ENCODE data around the gene SCAMP4. TPM values are rescaled to one million over a fixed set of nuclear protein-coding genes. Genes with fewer than 3 reads are reported as not detected.

Gene SCAMP4
- total RNA-seq, 4 donors from 2014 or later = 49.8 to 144 (median 83.9) TPM

- DNase-seq = no peak
- Histone ChIP-seq H3K36me3 (no peaks in the 10 kb centered on the region), H3K27ac (no peak overlapping the region), H3K9me3 (no peaks in the 10 kb centered on the region), H3K4me1 (peaks cover 6 to 27% (median 7%) of the 10 kb centered on the region in 3 donors), H3K4me3 (no peak overlapping the region), H3K27me3 (no peaks in the 10 kb centered on the region)
- intact Hi-C loops (cut with DNase I) = no loop called here
- 63 to 77% methylated on average over 5 to 6 of the region's 7 CpGs for WGBS, 2 donors
- no peak for TF ChIP-seq POLR2A (IDR thresholded peaks at IDR 0.05)
- TF ChIP-seq, protein P1, sequence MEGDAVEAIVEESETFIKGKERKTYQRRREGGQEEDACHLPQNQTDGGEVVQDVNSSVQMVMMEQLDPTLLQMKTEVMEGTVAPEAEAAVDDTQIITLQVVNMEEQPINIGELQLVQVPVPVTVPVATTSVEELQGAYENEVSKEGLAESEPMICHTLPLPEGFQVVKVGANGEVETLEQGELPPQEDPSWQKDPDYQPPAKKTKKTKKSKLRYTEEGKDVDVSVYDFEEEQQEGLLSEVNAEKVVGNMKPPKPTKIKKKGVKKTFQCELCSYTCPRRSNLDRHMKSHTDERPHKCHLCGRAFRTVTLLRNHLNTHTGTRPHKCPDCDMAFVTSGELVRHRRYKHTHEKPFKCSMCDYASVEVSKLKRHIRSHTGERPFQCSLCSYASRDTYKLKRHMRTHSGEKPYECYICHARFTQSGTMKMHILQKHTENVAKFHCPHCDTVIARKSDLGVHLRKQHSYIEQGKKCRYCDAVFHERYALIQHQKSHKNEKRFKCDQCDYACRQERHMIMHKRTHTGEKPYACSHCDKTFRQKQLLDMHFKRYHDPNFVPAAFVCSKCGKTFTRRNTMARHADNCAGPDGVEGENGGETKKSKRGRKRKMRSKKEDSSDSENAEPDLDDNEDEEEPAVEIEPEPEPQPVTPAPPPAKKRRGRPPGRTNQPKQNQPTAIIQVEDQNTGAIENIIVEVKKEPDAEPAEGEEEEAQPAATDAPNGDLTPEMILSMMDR (IDR thresholded peaks at IDR 0.05) = no peak
Observed at GRCh38 chr19:1933244-1933643, 28.0 kb downstream of the SCAMP4 start.

GRCh38 chr19:1933942-1934341 is 28.7 kb downstream of the SCAMP4 start:
- no peak overlapping the region for H3K4me3 ChIP-seq
- no peaks in the 10 kb centered on the region for H3K9me3 ChIP-seq
- H3K27me3 ChIP-seq = no peaks in the 10 kb centered on the region
- no peak overlapping the region for H3K27ac ChIP-seq
- H3K4me1 ChIP-seq = peaks cover 6 to 25% (median 7%) of the 10 kb centered on the region in 3 donors
- intact Hi-C loops (cut with DNase I) = no loop called here
- H3K36me3 ChIP-seq = no peaks in the 10 kb centered on the region
- DNase-seq = no peak
- no peak for TF ChIP-seq POLR2A (IDR thresholded peaks at IDR 0.05)
- TF ChIP-seq, protein P1 (IDR thresholded peaks at IDR 0.05) = no peak
- WGBS, 2 donors = 91 to 94% methylated on average over 8 of the region's 8 CpGs

- WGBS, 2 donors = 61 to 67% methylated on average over 5 to 11 of the region's 11 CpGs
- no peaks in the 10 kb centered on the region for H3K27me3 ChIP-seq
- no peaks in the 10 kb centered on the region for H3K36me3 ChIP-seq
- DNase-seq = no peak
- intact Hi-C loops (cut with DNase I) = no loop called here
- TF ChIP-seq POLR2A (IDR thresholded peaks at IDR 0.05) = no peak
- TF ChIP-seq, protein P1 (IDR thresholded peaks at IDR 0.05) = no peak
- H3K9me3 ChIP-seq = no peaks in the 10 kb centered on the region
- H3K4me3 ChIP-seq = no peak overlapping the region
- peak overlapping the region in 3 of 4 donors; percentile 60 to 67 (median 60) for H3K27ac ChIP-seq
- H3K4me1 ChIP-seq = peaks cover 9 to 23% (median 10%) of the 10 kb centered on the region in 3 donors
Observed at GRCh38 chr19:1935484-1936208, 30.4 kb downstream of the SCAMP4 start.

- TF ChIP-seq, protein P1 (IDR thresholded peaks at IDR 0.05) = no peak
- no peak for TF ChIP-seq POLR2A (IDR thresholded peaks at IDR 0.05)
- Histone ChIP-seq H3K9me3 (no peaks in the 10 kb centered on the region), H3K27ac (peak overlapping the region in 3 of 4 donors; percentile 17 to 60 (median 60)), H3K4me3 (no peak overlapping the region), H3K4me1 (peaks cover 9 to 23% (median 10%) of the 10 kb centered on the region in 3 donors), H3K36me3 (no peaks in the 10 kb centered on the region), H3K27me3 (no peaks in the 10 kb centered on the region)
- no peak for DNase-seq
- WGBS, 2 donors = 88 to 95% methylated on average over 3 of the region's 3 CpGs
- intact Hi-C loops (cut with DNase I) = no loop called here
Observed at GRCh38 chr19:1936430-1936829, 31.2 kb downstream of the SCAMP4 start.

DNA sequence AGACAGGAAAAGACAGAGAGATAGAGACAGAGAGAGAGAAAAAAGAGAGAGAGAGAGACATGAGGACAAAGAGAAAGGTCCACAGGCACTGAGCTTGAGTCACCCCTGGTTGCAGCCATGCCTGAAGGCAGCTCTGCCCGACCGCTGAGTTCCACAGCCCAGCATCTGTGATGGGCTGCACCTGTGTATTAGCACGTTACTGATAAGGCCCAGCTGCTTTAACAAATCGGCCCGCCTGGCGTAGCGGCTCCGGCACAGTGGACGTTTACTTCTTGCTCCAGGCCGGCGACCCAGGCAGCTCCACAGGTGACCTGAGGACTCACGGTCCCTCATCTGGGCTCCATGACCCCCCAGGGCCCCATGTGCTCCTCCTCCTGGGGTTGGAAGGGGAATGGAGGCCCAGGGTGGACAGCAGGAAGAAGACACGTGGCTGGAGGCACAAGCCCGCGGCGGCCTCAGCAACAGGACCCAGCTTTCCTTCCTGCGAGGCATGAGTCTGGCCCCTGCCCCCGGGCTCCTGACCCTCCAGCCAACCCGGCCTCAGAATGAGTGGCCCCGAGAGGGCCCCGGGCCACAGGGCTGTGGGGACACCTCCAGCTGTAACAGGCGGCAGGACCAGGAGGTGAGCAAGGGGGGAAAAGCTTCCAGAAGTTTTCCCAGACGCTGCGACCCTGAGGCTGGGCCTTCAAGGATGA is 31.9 kb downstream of the SCAMP4 start:
- WGBS, 2 donors = 81 to 87% methylated on average over 6 to 15 of the region's 24 CpGs
- Histone ChIP-seq H3K27me3 (no peaks in the 10 kb centered on the region), H3K4me1 (peaks cover 9 to 26% (median 10%) of the 10 kb centered on the region in 3 donors), H3K4me3 (no peak overlapping the region), H3K27ac (peak overlapping the region in 2 of 4 donors; percentile 17 to 60), H3K9me3 (no peaks in the 10 kb centered on the region), H3K36me3 (no peaks in the 10 kb centered on the region)
- intact Hi-C loops (cut with DNase I) = no loop called here
- TF ChIP-seq, protein P1 (IDR thresholded peaks at IDR 0.05) = no peak
- no peak for TF ChIP-seq POLR2A (IDR thresholded peaks at IDR 0.05)
- no peak for DNase-seq

Data from esophagus squamous epithelium (tissue), 5 donors.